Liver (tissue), 9 donors: ENCODE data around the gene ARMH1. TPM values are rescaled to one million over a fixed set of nuclear protein-coding genes. Genes with fewer than 3 reads are reported as not detected.

Experiments
- DNase-seq: peaks from one replicate; pipeline ENCODE4 v3.0.0-alpha.2; 2017; ENCODE audit warnings: low spot score
- H3K27ac ChIP-seq, 2 donors: one replicate each; pipeline ENCODE4 v1.7.0; 2013; ENCODE audit warnings: inconsistent platforms in 2 of 2, low read length in 2 of 2, control low read depth in 1 of 2, low read depth in 1 of 2, mild to moderate bottlenecking in 1 of 2
- H3K27me3 ChIP-seq, 4 donors: one replicate each; pipeline versions ENCODE4 v1.6.1 to v1.7.0; 2013; ENCODE audit warnings: low read length in 3 of 4, inconsistent platforms in 1 of 4, mild to moderate bottlenecking in 1 of 4, moderate library complexity in 1 of 4; ENCODE audit not compliant: control insufficient read depth in 4 of 4, insufficient read depth in 4 of 4
- H3K36me3 ChIP-seq, 4 donors: one replicate each; pipeline versions ENCODE4 v1.6.1 to v1.7.0; 2013; ENCODE audit warnings: low read length in 3 of 4, mild to moderate bottlenecking in 3 of 4, low read depth in 1 of 4, moderate library complexity in 1 of 4; ENCODE audit not compliant: control insufficient read depth in 4 of 4, insufficient read depth in 3 of 4
- H3K4me1 ChIP-seq, 4 donors: one replicate each; pipeline versions ENCODE4 v1.6.1 to v1.7.0; 2013; ENCODE audit warnings: low read length in 3 of 4, mild to moderate bottlenecking in 3 of 4, moderate library complexity in 1 of 4; ENCODE audit not compliant: control insufficient read depth in 4 of 4, insufficient read depth in 4 of 4
- H3K4me3 ChIP-seq, 3 donors: one replicate each; pipeline versions ENCODE4 v1.6.1 to v1.7.0; 2013; ENCODE audit warnings: low read length in 3 of 3, control low read depth in 1 of 3, low read depth in 1 of 3, mild to moderate bottlenecking in 1 of 3
- H3K9ac ChIP-seq, 2 donors: one replicate each; pipeline ENCODE4 v1.7.0; 2013; ENCODE audit warnings: low read length in 2 of 2, mild to moderate bottlenecking in 2 of 2, moderate library complexity in 2 of 2, control low read depth in 1 of 2, low read depth in 1 of 2
- H3K9me3 ChIP-seq, 4 donors: one replicate each; pipeline versions ENCODE4 v1.6.1 to v1.7.0; 2013; ENCODE audit warnings: low read length in 3 of 4; ENCODE audit not compliant: control insufficient read depth in 4 of 4
- EGR1 ChIP-seq, 2 donors: IDR thresholded peaks; 2 replicates each; pipeline ENCODE4 v1.6.1; 2016 to 2018; ENCODE audit warnings: antibody characterized with exemption in 2 of 2, low read depth in 2 of 2
- FOXA1 ChIP-seq: IDR thresholded peaks from 2 replicates; pipeline ENCODE4 v1.6.1; 2016; ENCODE audit warnings: antibody characterized with exemption
- FOXA2 ChIP-seq: IDR thresholded peaks from 2 replicates; pipeline ENCODE4 v1.6.1; 2016; ENCODE audit warnings: antibody characterized with exemption
- GABPA ChIP-seq, 2 donors: IDR thresholded peaks in 1 of 2; conservative IDR thresholded peaks in 1 of 2; 2 replicates each; pipeline ENCODE4 v1.6.1; 2016; ENCODE audit warnings: antibody characterized with exemption in 2 of 2, mild to moderate bottlenecking in 1 of 2, moderate library complexity in 1 of 2
- HNF4A ChIP-seq, 2 donors: conservative IDR thresholded peaks; 2 replicates each; pipeline ENCODE4 v1.6.1; 2016; ENCODE audit warnings: antibody characterized with exemption in 2 of 2, mild to moderate bottlenecking in 2 of 2
- JUND ChIP-seq, 2 donors: IDR thresholded peaks; 2 replicates each; pipeline ENCODE4 v1.6.1; 2016; ENCODE audit warnings: antibody characterized with exemption in 2 of 2
- NR2F2 ChIP-seq: IDR thresholded peaks from 2 replicates; pipeline ENCODE4 v1.6.1; 2016; ENCODE audit warnings: antibody characterized with exemption
- SP1 ChIP-seq: IDR thresholded peaks from 2 replicates; pipeline ENCODE4 v1.6.1; 2018; ENCODE audit warnings: antibody characterized with exemption, mild to moderate bottlenecking
- YY1 ChIP-seq: IDR thresholded peaks from 2 replicates; pipeline ENCODE4 v1.6.1; 2016; ENCODE audit warnings: antibody characterized with exemption, mild to moderate bottlenecking
- WGBS: extraction: QIAGEN DNeasy Blood & Tissue Kit; methylation state at CpG from one replicate; pipeline ENCODE4 v1.1.7; 2013; 5-methylcytosine and 5-hydroxymethylcytosine counted together
- polyA plus RNA-seq, 2 donors: library from polyadenylated mRNA; stranded (reverse) in 1 of 2; unstranded in 1 of 2; fragments of 200-250 nt in 1 of 2; fragments of >200 nt in 1 of 2; fragmentation: Nextera tagmentation in 1 of 2; extraction: Ambion mirVana in 1 of 2; gene quantifications; one replicate each; pipeline versions ENCODE4 v1.2.1 to v1.2.3, GENCODE V29; 2013 to 2015
- total RNA-seq, 2 donors: library from RNA; depleted of rRNA; stranded (reverse); fragments of >200 nt; gene quantifications; one replicate each; pipeline ENCODE4 v1.2.3, GENCODE V29; 2014
- TF ChIP-seq, protein P1 (sequence below): IDR thresholded peaks from 2 replicates; pipeline ENCODE4 v1.6.1; 2016; ENCODE audit warnings: antibody characterized with exemption, mild to moderate bottlenecking
- TF ChIP-seq, protein P2 (sequence below): IDR thresholded peaks from 2 replicates; pipeline ENCODE4 v1.6.1; 2016; ENCODE audit warnings: antibody characterized with exemption
- TF ChIP-seq, protein P3 (sequence below): IDR thresholded peaks from 2 replicates; pipeline ENCODE4 v1.6.1; 2016; ENCODE audit warnings: antibody characterized with exemption
- TF ChIP-seq, protein P4 (sequence below): IDR thresholded peaks from 2 replicates; pipeline ENCODE4 v1.6.1; 2016; ENCODE audit warnings: antibody characterized with exemption
- TF ChIP-seq, protein P5 (sequence below): fragments of 150-350 bp; IDR thresholded peaks from 2 replicates; pipeline ENCODE4 v1.5.1; 2017; ENCODE audit warnings: improper control_type of control experiment, low read depth, low read length; ENCODE audit not compliant: missing input control
- donor health status: healthy.
- donor health status: healthy.
- donor health status: healthy.
- donor health status: healthy.
- donor health status: healthy.

Gene ARMH1
- total and polyA plus RNA-seq, 4 donors: 2.2 to 20.3 (median 5.5) TPM

DNA sequence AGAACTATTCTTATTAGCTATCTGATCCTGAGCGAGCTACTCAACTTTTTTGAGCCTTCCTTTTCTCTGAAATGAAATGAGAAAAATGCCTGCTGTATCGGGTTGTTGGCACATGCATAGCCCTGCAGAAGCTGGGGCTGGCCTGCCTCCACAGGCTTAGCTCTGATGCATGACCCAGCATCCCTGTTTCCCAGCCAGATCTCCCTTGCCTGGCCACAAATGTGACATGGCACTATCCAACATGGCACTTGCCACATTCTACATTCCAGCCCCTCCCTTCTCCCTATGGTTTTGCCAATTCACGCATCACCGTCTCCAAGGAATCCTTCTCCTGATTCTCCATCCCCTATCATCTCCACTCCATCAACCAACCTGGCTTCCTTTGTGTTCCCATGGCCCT is 42.6 kb downstream of the ARMH1 start:
- TF ChIP-seq HNF4A (conservative IDR thresholded peaks at IDR 0.05): no peak
- TF ChIP-seq EGR1 (IDR thresholded peaks at IDR 0.05; ENCODE audit: low read depth in 2 of 2): no peak
- TF ChIP-seq, protein P1, sequence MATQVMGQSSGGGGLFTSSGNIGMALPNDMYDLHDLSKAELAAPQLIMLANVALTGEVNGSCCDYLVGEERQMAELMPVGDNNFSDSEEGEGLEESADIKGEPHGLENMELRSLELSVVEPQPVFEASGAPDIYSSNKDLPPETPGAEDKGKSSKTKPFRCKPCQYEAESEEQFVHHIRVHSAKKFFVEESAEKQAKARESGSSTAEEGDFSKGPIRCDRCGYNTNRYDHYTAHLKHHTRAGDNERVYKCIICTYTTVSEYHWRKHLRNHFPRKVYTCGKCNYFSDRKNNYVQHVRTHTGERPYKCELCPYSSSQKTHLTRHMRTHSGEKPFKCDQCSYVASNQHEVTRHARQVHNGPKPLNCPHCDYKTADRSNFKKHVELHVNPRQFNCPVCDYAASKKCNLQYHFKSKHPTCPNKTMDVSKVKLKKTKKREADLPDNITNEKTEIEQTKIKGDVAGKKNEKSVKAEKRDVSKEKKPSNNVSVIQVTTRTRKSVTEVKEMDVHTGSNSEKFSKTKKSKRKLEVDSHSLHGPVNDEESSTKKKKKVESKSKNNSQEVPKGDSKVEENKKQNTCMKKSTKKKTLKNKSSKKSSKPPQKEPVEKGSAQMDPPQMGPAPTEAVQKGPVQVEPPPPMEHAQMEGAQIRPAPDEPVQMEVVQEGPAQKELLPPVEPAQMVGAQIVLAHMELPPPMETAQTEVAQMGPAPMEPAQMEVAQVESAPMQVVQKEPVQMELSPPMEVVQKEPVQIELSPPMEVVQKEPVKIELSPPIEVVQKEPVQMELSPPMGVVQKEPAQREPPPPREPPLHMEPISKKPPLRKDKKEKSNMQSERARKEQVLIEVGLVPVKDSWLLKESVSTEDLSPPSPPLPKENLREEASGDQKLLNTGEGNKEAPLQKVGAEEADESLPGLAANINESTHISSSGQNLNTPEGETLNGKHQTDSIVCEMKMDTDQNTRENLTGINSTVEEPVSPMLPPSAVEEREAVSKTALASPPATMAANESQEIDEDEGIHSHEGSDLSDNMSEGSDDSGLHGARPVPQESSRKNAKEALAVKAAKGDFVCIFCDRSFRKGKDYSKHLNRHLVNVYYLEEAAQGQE: no peak
- TF ChIP-seq FOXA2: no peak
- whole genome bisulfite sequencing: 91% methylated on average over 4 of the region's 4 CpGs
- no peak overlapping the region for H3K4me3 ChIP-seq
- no peaks in the 10 kb centered on the region for H3K9me3 ChIP-seq
- H3K27ac ChIP-seq: no peak overlapping the region
- no peaks in the 10 kb centered on the region for H3K36me3 ChIP-seq
- DNase-seq: no peak
- no peaks in the 10 kb centered on the region for H3K27me3 ChIP-seq
- peaks cover 0 to 7% (median 0%) of the 10 kb centered on the region in 4 donors for H3K4me1 ChIP-seq
- no peak overlapping the region for H3K9ac ChIP-seq

DNA sequence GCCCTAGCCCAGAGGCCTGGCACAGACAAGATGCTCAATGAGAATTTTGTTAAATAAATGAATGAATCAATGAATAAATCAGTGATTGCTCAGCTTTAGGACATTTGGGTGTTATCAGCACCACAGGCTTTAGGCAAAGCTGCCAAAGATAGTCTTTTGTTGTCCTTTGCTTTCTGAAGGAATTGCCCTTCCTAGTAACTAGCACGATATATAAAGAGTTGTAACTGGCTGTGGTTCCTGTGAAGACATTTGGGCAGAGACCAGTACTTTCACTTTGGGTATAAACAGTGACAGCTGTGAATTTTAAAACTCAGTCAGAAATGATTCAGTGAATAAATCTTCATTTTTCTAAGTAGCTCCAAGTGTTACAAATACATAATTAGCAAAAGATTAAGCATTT is 43.1 kb downstream of the ARMH1 start:
- H3K9ac ChIP-seq: no peak overlapping the region
- 69% methylated on average over 1 of the region's 1 CpG for WGBS
- no peaks in the 10 kb centered on the region for H3K36me3 ChIP-seq
- H3K27me3 ChIP-seq: no peaks in the 10 kb centered on the region
- no peaks in the 10 kb centered on the region for H3K9me3 ChIP-seq
- TF ChIP-seq, protein P2, sequence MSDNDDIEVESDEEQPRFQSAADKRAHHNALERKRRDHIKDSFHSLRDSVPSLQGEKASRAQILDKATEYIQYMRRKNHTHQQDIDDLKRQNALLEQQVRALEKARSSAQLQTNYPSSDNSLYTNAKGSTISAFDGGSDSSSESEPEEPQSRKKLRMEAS: no peak
- TF ChIP-seq EGR1 (IDR thresholded peaks at IDR 0.05; ENCODE audit: low read depth in 2 of 2) (no peak), FOXA2 (no peak), YY1 (no peak), GABPA (IDR thresholded peaks at IDR 0.05 in 1 of 2, conservative IDR thresholded peaks at IDR 0.05 in 1 of 2) (no peak), JUND (IDR thresholded peaks at IDR 0.05) (no peak), SP1 (no peak), FOXA1 (no peak), NR2F2 (no peak)
- TF ChIP-seq, protein P3, sequence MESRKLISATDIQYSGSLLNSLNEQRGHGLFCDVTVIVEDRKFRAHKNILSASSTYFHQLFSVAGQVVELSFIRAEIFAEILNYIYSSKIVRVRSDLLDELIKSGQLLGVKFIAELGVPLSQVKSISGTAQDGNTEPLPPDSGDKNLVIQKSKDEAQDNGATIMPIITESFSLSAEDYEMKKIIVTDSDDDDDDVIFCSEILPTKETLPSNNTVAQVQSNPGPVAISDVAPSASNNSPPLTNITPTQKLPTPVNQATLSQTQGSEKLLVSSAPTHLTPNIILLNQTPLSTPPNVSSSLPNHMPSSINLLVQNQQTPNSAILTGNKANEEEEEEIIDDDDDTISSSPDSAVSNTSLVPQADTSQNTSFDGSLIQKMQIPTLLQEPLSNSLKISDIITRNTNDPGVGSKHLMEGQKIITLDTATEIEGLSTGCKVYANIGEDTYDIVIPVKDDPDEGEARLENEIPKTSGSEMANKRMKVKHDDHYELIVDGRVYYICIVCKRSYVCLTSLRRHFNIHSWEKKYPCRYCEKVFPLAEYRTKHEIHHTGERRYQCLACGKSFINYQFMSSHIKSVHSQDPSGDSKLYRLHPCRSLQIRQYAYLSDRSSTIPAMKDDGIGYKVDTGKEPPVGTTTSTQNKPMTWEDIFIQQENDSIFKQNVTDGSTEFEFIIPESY: no peak
- TF ChIP-seq, protein P4, sequence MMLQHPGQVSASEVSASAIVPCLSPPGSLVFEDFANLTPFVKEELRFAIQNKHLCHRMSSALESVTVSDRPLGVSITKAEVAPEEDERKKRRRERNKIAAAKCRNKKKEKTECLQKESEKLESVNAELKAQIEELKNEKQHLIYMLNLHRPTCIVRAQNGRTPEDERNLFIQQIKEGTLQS: no peak
- TF ChIP-seq, protein P5, sequence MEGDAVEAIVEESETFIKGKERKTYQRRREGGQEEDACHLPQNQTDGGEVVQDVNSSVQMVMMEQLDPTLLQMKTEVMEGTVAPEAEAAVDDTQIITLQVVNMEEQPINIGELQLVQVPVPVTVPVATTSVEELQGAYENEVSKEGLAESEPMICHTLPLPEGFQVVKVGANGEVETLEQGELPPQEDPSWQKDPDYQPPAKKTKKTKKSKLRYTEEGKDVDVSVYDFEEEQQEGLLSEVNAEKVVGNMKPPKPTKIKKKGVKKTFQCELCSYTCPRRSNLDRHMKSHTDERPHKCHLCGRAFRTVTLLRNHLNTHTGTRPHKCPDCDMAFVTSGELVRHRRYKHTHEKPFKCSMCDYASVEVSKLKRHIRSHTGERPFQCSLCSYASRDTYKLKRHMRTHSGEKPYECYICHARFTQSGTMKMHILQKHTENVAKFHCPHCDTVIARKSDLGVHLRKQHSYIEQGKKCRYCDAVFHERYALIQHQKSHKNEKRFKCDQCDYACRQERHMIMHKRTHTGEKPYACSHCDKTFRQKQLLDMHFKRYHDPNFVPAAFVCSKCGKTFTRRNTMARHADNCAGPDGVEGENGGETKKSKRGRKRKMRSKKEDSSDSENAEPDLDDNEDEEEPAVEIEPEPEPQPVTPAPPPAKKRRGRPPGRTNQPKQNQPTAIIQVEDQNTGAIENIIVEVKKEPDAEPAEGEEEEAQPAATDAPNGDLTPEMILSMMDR: no peak
- H3K4me3 ChIP-seq: no peak overlapping the region
- peaks cover 0 to 7% (median 0%) of the 10 kb centered on the region in 4 donors for H3K4me1 ChIP-seq
- no peak for DNase-seq
- no peak overlapping the region for H3K27ac ChIP-seq
